Pulmonary artery endothelial cell (primary cell): ENCODE data around the gene ZBTB18. TPM values are rescaled to one million over a fixed set of nuclear protein-coding genes. Genes with fewer than 3 reads are reported as not detected.

Experiments
- total RNA-seq: library from RNA; depleted of rRNA; stranded (reverse); fragments of >200 nt; gene quantifications from 2 replicates; pipeline ENCODE4 v1.2.3, GENCODE V29; 2014

Gene ZBTB18
- total RNA-seq, 1 donor from 2014 or later: 34.8 TPM

Other genes starting within 250 kb of the ZBTB18 start
- gene AKT3, start 201.0 kb upstream of the ZBTB18 start, total RNA-seq: 65.4 and 76.5 TPM in 2 replicates